BLaER1 (cell line): ENCODE measurements around the gene MYLK.

ENCODE experiments used
- H3K27ac ChIP-seq: shearing (Covaris generic); formaldehyde crosslinking; 2 replicates; pipeline ENCODE4 v1.8.1; 2022
- H3K27me3 ChIP-seq: shearing (Covaris generic); formaldehyde crosslinking; 2 replicates; pipeline ENCODE4 v1.8.1; 2022
- H3K36me3 ChIP-seq: shearing (Covaris generic); formaldehyde crosslinking; 2 replicates; pipeline ENCODE4 v1.8.1; 2022
- H3K4me1 ChIP-seq: shearing (Covaris generic); formaldehyde crosslinking; 2 replicates; pipeline ENCODE4 v1.8.1; 2022
- H3K4me2 ChIP-seq: shearing (Covaris generic); formaldehyde crosslinking; 2 replicates; pipeline ENCODE4 v1.8.1; 2022
- H3K4me3 ChIP-seq: shearing (Covaris generic); formaldehyde crosslinking; 2 replicates; pipeline ENCODE4 v1.8.1; 2022
- H3K9ac ChIP-seq: shearing (Covaris generic); formaldehyde crosslinking; 2 replicates; pipeline ENCODE4 v1.8.1; 2022
- H3K9me3 ChIP-seq: shearing (Covaris generic); formaldehyde crosslinking; 2 replicates; pipeline ENCODE4 v1.8.1; 2022
- H4K20me1 ChIP-seq: shearing (Covaris generic); formaldehyde crosslinking; 2 replicates; pipeline ENCODE4 v1.8.1; 2022
- Cebpa-rat ChIP-seq: shearing (Covaris generic); IDR thresholded peaks from 2 replicates; pipeline ENCODE4 v1.8.1; 2022

MYLK gene

GRCh38 chr3:123880998-123881561 lies 3.1 kb downstream of the MYLK start:
- H3K9me3 ChIP-seq = no peaks in the 10 kb centered on the region
- H3K9ac ChIP-seq = no peak overlapping the region
- TF ChIP-seq Cebpa-rat = no peak
- H3K27ac ChIP-seq = peak overlapping the region; percentile 77
- H3K4me1 ChIP-seq = peaks cover 44% of the 10 kb centered on the region
- no peaks in the 10 kb centered on the region for H3K27me3 ChIP-seq
- H3K4me3 ChIP-seq = no peak overlapping the region
- H4K20me1 ChIP-seq = peaks cover 9% of the 10 kb centered on the region
- H3K4me2 ChIP-seq = peak overlapping the region; percentile 98
- H3K36me3 ChIP-seq = peaks cover 39% of the 10 kb centered on the region

DNA sequence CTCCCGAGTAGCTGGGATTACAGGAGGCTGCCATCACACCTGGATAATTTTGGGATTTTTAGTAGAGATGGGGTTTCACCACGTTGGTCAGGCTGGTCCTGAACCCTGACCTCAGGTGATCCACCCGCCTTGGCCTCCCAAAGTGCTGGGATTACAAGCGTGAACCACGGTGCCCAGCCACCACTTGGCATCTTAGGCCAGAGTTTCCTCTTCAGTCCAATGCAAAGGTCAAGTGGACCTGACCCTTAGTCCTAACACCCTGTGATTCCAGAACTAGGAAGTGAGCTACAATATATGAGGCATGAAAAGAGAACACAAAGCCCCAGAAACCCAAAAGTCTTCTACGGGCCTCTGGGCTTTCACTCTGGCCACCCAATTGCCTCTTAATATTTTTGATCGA lies 5.3 kb downstream of the MYLK start:
- peaks cover 44% of the 10 kb centered on the region for H3K4me1 ChIP-seq
- peaks cover 9% of the 10 kb centered on the region for H4K20me1 ChIP-seq
- TF ChIP-seq Cebpa-rat = no peak
- no peak overlapping the region for H3K4me2 ChIP-seq
- H3K4me3 ChIP-seq = no peak overlapping the region
- no peak overlapping the region for H3K27ac ChIP-seq
- H3K9ac ChIP-seq = no peak overlapping the region
- no peaks in the 10 kb centered on the region for H3K9me3 ChIP-seq
- H3K27me3 ChIP-seq = no peaks in the 10 kb centered on the region
- peaks cover 50% of the 10 kb centered on the region for H3K36me3 ChIP-seq

GRCh38 chr3:123877965-123878364 lies 6.2 kb downstream of the MYLK start:
- no peak overlapping the region for H3K4me2 ChIP-seq
- peaks cover 9% of the 10 kb centered on the region for H4K20me1 ChIP-seq
- peaks cover 50% of the 10 kb centered on the region for H3K36me3 ChIP-seq
- no peak overlapping the region for H3K4me3 ChIP-seq
- no peaks in the 10 kb centered on the region for H3K9me3 ChIP-seq
- no peak for TF ChIP-seq Cebpa-rat
- H3K9ac ChIP-seq = no peak overlapping the region
- H3K27me3 ChIP-seq = no peaks in the 10 kb centered on the region
- H3K27ac ChIP-seq = no peak overlapping the region
- peaks cover 38% of the 10 kb centered on the region for H3K4me1 ChIP-seq

DNA sequence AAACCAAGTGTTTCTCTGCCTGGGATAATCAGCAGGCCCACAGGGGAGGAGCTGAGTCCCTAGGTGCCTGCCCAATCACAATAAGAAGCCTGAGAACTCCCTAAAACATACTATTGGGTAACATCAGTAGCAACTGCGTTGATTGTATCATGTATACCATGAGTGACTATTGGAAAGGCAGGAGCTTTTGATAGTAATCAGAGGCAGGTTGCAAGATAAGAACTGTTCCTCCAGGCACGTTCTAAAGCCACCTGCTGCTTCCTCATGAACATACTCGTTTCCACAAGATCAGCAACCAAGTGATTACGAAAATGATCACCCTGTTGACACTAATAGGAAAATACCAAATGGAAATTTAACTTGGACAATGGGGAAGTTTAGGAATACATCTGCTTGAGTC lies 6.7 kb downstream of the MYLK start:
- peaks cover 4% of the 10 kb centered on the region; the same call in 1 of the 2 replicates for H3K9me3 ChIP-seq
- H3K27ac ChIP-seq = no peak overlapping the region
- H3K27me3 ChIP-seq = no peaks in the 10 kb centered on the region
- peaks cover 55% of the 10 kb centered on the region for H3K36me3 ChIP-seq
- H3K4me3 ChIP-seq = no peak overlapping the region
- no peak for TF ChIP-seq Cebpa-rat
- H3K4me2 ChIP-seq = no peak overlapping the region
- no peak overlapping the region for H3K9ac ChIP-seq
- H3K4me1 ChIP-seq = peaks cover 33% of the 10 kb centered on the region
- H4K20me1 ChIP-seq = peaks cover 9% of the 10 kb centered on the region

DNA sequence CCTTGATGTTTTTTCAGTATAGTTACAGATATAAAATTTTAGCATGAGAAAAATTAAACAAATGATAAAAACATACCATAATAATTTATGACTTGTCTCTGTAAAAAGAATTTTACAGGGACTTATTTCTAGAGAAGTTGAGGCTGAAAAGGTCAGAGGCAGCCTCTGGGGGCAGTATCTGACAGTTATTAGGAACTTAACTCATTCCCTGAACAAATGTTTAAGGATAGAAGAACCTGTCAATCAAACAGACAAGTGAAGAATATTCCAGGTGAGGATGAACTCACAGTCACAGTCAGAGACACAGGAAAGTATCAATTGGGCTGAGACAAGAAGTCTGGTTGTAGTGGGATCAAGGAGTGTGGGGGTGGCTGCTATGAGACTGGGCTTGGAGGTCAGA lies 7.3 kb downstream of the MYLK start:
- Histone ChIP-seq H3K9ac (no peak overlapping the region), H3K4me3 (no peak overlapping the region), H4K20me1 (peaks cover 9% of the 10 kb centered on the region), H3K9me3 (peaks cover 10% of the 10 kb centered on the region), H3K36me3 (peaks cover 61% of the 10 kb centered on the region), H3K27me3 (no peaks in the 10 kb centered on the region), H3K4me2 (no peak overlapping the region), H3K27ac (no peak overlapping the region), H3K4me1 (peaks cover 27% of the 10 kb centered on the region)
- no peak for TF ChIP-seq Cebpa-rat

GRCh38 chr3:123872621-123873020 lies 11.5 kb downstream of the MYLK start:
- H3K9ac ChIP-seq = no peak overlapping the region

DNA sequence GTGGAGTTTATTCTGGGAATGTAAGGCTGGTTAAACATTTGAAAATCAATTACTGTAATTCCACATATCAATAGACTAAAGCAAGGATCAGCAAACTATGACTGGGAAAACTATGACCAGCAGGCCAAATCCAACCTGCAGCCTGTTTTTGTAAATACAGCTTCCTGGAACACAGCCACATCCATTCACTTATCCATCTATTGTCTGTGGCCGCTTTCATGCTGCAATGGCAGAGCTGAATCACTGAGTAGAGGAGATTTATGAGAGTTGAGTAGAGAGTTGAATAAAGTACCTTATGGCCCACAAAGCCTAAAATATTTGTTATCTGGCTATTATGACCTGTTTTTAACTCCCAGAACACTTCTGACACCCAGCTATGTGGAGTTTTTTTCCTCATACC lies 12.2 kb downstream of the MYLK start:
- no peak overlapping the region for H3K9ac ChIP-seq
- H3K27ac ChIP-seq = no peak overlapping the region
- H3K27me3 ChIP-seq = no peaks in the 10 kb centered on the region
- peaks cover 19% of the 10 kb centered on the region for H3K9me3 ChIP-seq
- H3K36me3 ChIP-seq = peaks cover 34% of the 10 kb centered on the region
- no peaks in the 10 kb centered on the region; the same call in 1 of the 2 replicates for H4K20me1 ChIP-seq
- H3K4me2 ChIP-seq = no peak overlapping the region
- peaks cover 13% of the 10 kb centered on the region for H3K4me1 ChIP-seq
- TF ChIP-seq Cebpa-rat = no peak
- no peak overlapping the region for H3K4me3 ChIP-seq

More at GRCh38 chr3:123872621-123873020, 11.5 kb downstream of the MYLK start:
- H3K4me3 ChIP-seq = no peak overlapping the region
- no peaks in the 10 kb centered on the region for H3K27me3 ChIP-seq
- TF ChIP-seq Cebpa-rat = no peak
- H3K27ac ChIP-seq = no peak overlapping the region
- H3K4me2 ChIP-seq = no peak overlapping the region
- H4K20me1 ChIP-seq = no peaks in the 10 kb centered on the region; the same call in 1 of the 2 replicates
- peaks cover 17% of the 10 kb centered on the region for H3K4me1 ChIP-seq
- peaks cover 34% of the 10 kb centered on the region for H3K36me3 ChIP-seq
- peaks cover 14% of the 10 kb centered on the region for H3K9me3 ChIP-seq

- Histone ChIP-seq H3K9ac (no peak overlapping the region), H3K4me1 (peaks cover 13% of the 10 kb centered on the region), H3K9me3 (peaks cover 37% of the 10 kb centered on the region), H4K20me1 (no peaks in the 10 kb centered on the region), H3K27me3 (no peaks in the 10 kb centered on the region), H3K4me3 (no peak overlapping the region), H3K36me3 (peaks cover 44% of the 10 kb centered on the region), H3K4me2 (peak overlapping the region; percentile 36), H3K27ac (no peak overlapping the region)
- no peak for TF ChIP-seq Cebpa-rat
Observed at GRCh38 chr3:123870033-123870432, 14.1 kb downstream of the MYLK start.

- H3K9ac ChIP-seq = no peak overlapping the region
- peaks cover 13% of the 10 kb centered on the region for H3K4me1 ChIP-seq
- H4K20me1 ChIP-seq = no peaks in the 10 kb centered on the region
- H3K27me3 ChIP-seq = no peaks in the 10 kb centered on the region
- no peak overlapping the region for H3K4me3 ChIP-seq
- H3K27ac ChIP-seq = no peak overlapping the region
- peaks cover 38% of the 10 kb centered on the region for H3K36me3 ChIP-seq
- no peak for TF ChIP-seq Cebpa-rat
- peaks cover 43% of the 10 kb centered on the region for H3K9me3 ChIP-seq
- no peak overlapping the region for H3K4me2 ChIP-seq
Observed at GRCh38 chr3:123869165-123869564, 15.0 kb downstream of the MYLK start.

DNA sequence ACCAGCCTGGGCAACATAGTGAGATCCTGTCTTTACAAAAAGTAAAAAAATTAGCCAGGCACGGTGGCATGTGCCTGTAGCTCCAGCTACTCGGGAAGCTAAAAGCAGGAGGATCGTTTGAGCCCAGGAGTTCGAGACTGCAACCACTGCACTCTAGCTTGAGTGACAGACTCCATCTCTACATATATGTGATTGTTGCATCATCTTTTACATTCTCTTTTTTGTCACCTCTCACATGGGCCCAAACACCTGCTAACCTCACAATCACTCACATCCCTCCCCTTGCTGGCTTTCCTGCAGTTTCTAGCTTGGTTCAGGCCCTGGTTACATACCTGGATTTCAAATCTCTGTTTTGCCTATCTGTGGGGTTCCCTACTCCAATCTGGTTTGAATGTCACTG lies 19.4 kb downstream of the MYLK start:
- Histone ChIP-seq H3K4me3 (no peak overlapping the region), H3K9ac (no peak overlapping the region), H4K20me1 (no peaks in the 10 kb centered on the region; the same call in 1 of the 2 replicates), H3K27me3 (no peaks in the 10 kb centered on the region), H3K27ac (no peak overlapping the region), H3K4me1 (peaks cover 20% of the 10 kb centered on the region), H3K36me3 (peaks cover 47% of the 10 kb centered on the region), H3K9me3 (peaks cover 40% of the 10 kb centered on the region), H3K4me2 (no peak overlapping the region)
- 0 out of 2 replicates have a peak, but pooled peaks have one; percentile 31 for TF ChIP-seq Cebpa-rat
